C1 segment of cervical spinal cord (tissue), 14 donors: ENCODE measurements around the gene NHERF2.
A peak's percentile ranks its signal among the peaks of the same experiment; 100 is the strongest.

ENCODE experiments used
- DNase-seq, 14 donors: peaks; one replicate each; lab custom pipeline; 2025; lab: John Stamatoyannopoulos, UW

The NHERF2 gene

GRCh38 chr16:2039274-2040031 lies 12.8 kb downstream of the NHERF2 start:
- DNase-seq: no peak

- DNase-seq: no peak
These were observed 13.5 kb downstream of the NHERF2 start for GRCh38 chr16:2040041-2040786.

- DNase-seq: peak in 1 of 14 donors; percentile 45
These were observed 14.3 kb downstream of the NHERF2 start for GRCh38 chr16:2040787-2041522.

DNA sequence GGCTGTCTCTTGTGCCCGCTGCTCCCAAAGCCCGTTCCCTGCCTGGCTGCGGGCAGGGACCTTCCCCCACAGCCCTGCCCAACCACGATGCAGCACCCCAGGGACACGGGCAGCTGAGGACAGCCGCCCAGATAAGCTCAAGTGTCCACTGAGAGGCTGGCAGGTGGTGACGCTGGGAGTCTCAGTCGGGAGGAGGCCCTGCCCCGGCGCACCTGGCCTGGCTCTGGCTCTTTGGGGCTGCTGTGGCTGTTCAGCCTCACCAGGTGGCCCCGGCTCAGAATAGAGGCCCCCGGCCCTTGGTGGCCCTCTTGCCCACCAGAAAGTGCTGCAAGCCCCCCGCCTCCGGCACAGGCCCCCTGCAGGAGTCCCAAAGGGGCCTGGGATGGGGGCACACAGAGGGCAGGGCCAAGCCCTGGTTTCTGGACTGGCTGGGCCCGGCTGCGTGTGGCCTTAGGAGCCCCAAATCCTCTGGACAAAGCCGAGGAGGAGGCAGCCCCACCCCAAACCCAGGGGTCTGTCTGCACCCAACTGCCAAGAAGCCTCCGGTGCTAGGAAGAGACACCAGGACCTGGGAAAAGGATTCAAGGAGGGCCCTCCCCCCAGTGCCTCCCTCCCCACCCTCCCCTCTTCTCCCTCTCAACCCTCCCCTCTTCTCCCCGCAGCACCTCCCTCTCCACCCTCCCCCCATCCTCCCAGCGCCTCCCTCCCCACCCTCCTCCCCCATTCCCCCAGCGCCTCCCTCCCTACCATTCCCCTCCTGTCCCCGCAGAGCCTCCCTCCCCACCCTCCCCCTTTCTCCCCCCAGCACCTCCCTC lies 15.7 kb downstream of the NHERF2 start:
- no peak for DNase-seq

DNA sequence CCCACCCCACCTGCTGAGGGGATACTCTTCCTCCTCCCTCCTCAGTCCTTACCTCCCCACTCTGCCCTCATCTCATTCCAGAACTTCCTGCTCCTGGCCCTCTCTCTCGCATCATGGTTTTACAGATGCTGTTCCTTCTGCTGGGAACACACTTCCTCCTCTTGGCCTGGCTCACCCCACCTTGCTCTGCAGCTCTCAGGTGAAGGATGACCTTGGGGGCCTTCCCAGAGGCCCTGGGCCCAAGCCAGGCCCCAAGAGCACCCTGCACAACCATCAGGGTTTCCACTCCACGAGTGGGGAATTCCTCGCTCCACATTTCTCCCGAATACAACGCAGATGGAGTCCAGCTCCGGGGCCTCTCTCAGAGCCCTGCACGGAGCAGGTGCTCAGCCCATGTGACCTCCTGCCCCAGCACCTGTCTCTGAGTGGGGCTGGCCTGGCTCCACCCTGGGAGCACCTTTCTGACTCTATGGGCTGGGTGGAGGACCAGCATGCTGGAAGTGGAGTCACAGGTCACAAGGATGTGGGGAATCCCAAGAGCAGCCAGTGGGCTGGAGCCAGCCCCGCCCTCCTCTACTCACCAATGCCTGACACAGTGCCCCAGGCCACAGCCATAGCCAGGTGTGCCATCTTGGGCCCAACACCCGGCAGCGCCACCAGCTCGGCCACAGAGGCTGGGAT lies 16.4 kb downstream of the NHERF2 start:
- DNase-seq: no peak

GRCh38 chr16:2043667-2044451 lies 17.2 kb downstream of the NHERF2 start:
- DNase-seq: peak in 1 of 14 donors; percentile 26

GRCh38 chr16:2044541-2044940 lies 17.8 kb downstream of the NHERF2 start:
- DNase-seq: no peak

- DNase-seq: no peak
These were observed 19.5 kb downstream of the NHERF2 start for GRCh38 chr16:2045965-2046892.

DNA sequence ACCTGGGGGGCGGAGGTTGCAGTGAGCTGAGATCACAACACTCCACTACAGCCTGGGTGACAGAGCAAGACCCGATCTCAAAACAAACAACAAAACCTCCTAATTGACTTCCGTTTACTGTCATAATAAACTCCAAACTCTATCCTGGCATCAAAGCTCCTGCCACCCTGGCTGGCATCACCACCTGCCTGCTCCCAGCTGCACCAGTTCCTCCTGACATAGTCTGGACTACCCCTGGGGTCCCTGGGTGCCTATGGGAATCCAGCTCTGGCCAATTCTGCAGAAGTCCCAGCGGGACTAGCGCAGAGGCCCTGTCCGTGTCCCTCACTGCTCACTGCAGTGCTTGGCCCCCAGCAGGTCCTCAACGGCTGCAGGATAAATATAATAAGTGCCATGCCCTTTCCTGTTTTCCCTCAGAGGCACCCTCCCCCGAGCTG lies 20.2 kb downstream of the NHERF2 start:
- DNase-seq: no peak

DNA sequence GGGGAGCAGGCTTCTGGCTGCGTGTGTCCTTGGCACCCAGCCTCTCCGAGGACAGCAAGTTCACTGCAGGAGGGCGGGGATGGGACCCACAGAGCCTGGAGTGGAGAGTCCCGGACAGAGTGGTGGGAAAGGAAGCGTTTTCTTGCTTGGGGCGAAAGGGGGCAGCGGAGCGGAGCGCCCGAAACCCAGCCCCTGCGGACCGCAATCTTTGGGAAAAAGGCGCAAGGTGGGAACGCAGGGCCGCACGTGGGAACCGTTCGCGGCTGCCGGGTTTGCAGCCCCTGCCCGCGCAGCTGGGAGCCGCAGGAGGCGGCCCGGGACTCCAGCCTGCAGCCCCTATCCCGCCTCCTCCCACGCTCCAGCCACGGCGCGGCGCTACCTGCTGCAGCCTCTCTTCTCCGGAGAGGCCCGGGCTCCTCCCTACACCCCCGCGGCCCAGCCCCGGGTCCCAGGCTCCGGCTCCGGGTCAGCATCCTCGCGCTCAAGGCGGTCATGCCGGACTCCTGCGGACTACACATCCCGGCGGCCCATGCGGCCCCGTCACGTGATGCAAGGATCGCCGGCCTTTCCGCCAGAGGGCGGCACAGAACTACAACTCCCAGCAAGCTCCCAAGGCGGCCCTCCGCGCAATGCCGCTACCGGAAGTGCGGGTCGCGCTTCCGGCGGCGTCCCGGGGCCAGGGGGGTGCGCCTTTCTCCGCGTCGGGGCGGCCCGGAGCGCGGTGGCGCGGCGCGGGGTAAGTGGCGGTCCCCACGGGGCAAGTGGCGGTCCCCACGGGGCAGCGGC lies 20.8 kb downstream of the NHERF2 start, which contains the start of the genes NTHL1 and TSC2:
TSS of gene NTHL1 (minus strand) at position 505 of the 786 bp plus-strand sequence. CDS start at position 494, 11 bp downstream.
TSS of gene TSC2 (plus strand) at position 656 of the 786 bp plus-strand sequence. CDS start 631 bp downstream, outside the sequence.
- peak; percentile 69 to 97 (median 92) for DNase-seq

DNA sequence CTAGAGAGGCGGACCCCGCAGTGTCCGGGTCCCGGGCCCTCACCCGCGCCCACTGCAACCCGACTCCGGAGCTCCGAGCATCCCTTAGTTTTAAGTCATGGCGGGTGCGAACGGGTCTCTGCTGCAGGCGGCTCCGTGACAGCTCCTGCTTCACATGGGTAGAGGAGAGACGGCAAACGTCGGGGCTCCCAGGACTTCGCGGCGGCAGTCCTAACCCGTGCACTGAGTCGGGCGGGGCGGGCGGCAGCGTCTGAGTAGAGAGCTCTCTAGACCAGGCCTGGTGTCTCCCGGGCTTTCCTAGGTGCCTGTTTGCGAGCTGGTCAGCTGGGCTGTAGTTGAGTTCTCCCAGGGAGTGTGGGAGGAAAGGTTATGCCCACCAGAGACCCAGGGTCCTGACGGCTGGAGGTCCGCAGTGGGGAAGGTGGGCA lies 21.4 kb downstream of the NHERF2 start:
- DNase-seq: no peak

DNA sequence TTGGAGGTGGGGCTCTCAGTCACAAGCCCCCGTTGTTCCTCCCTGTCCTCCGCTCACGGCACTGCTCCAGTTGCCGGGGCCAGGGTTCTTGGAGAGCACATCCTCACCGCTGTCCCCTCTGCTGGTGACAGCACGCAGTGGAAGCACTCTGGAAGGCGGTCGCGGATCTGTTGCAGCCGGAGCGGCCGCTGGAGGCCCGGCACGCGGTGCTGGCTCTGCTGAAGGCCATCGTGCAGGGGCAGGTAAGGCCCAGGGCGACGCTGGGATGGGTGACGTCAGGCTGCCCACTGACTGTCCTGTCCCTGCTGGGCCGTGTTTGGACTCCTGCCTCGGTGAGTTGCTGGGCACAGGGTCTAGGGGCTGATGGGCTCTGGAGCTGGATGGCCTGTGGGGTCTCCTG lies 26.5 kb downstream of the NHERF2 start:
- no peak for DNase-seq

GRCh38 chr16:2053897-2054296 lies 27.2 kb downstream of the NHERF2 start:
- no peak for DNase-seq

- no peak for DNase-seq
These were observed 28.0 kb downstream of the NHERF2 start for GRCh38 chr16:2054543-2055245.

- DNase-seq: peak in 2 of 14 donors; percentile 27 to 57
These were observed 29.4 kb downstream of the NHERF2 start for GRCh38 chr16:2056077-2056476.

DNA sequence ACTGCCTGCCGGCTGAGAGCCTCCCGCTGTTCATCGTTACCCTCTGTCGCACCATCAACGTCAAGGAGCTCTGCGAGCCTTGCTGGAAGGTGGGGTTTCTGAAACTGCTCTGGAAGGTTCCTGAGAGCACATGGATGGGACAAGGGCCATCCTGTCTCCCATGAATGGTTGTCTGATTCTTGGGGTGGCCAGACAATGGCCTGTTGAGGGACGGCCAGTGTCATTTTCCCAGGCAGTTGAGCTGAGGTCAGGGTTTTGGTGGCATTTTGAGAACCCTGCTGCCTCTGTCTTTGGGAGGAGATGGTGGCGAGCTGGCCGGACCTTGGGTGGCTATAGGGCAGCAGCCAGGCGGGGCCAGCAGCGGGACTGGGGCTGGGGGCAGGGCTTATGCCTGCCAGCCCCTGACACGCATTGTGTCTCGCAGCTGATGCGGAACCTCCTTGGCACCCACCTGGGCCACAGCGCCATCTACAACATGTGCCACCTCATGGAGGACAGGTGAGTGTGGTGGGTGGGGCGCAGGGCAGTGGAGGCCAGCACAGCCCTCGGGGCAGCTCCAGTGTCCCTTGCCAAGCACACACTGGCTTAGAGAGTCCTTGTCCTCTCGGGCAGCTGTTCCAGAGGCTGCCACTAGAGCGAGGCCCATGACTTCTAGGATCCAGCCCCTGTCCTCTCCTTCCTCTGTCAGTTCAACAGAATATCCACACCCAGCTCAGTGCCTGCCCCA lies 30.1 kb downstream of the NHERF2 start:
- DNase-seq: peak in 10 of 14 donors; percentile 7 to 57 (median 22)
